Fibroblast of skin of back (primary cell): ENCODE data around the gene EMC6. TPM values are rescaled to one million over a fixed set of nuclear protein-coding genes. Genes with fewer than 3 reads are reported as not detected.
A peak's percentile ranks its signal among the peaks of the same experiment; 100 is the strongest.

Source experiments
- DNase-seq: peaks from one replicate; pipeline ENCODE4 v3.0.0-alpha.2; 2013
- polyA plus RNA-seq, 2 experiments: library from polyadenylated mRNA; unstranded; fragments of 120-200 nt; gene quantifications; one replicate each; pipeline ENCODE4 v1.2.1, GENCODE V29; 2013; ENCODE audit not compliant: insufficient read length in 2 of 2

Gene EMC6
- 48.2 TPM for polyA plus RNA-seq (2013, experiment 1 of 2; ENCODE audit: insufficient read length)
- polyA plus RNA-seq (2013, experiment 2 of 2; ENCODE audit: insufficient read length): 37.7 TPM

DNA sequence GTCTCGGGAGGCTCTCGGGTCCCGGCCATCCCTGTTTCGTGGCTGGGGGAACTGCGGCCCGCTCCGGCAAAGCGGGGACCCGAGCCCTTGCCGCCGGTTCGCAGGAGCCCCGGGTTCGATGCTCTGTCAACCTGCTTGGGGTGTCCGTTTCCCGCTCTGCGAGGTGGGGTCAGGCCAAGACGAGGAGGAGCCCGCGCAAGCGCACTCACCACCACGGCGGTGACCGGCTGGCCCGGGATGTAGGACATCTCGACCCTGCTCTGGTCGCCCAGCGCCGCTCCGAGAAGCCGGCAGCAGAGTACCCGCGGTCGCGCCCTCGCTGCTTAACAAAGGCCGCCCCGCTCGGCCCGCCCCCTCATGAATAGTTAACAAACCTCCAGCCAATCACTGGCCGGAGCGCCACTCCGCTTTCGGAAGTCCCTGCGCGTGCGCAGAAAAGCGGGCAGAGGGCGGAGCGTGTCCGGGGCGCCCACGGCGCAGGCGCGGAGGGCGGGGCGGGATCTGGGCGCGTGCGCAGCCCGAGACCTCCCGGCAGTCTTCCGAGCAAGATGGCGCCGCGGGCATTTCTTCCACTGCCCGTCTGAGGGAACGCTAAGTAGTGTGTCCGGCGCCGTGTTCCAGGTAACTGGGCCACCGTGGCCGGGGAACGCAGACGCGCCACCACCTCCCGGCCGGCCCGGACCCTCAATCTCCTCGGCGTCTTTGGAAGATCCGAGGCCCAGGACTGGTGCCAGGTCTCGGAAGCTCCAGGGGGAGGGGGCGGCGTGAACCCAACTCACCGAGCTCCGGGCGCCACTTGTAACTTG lies at the start of gene EMC6, which contains the start of gene TAX1BP3:
Gene EMC6, plus strand, starts transcription at position 534 of the 806 bp plus-strand sequence. CDS start 335 bp downstream, outside the sequence.
Gene TAX1BP3, minus strand, starts transcription at position 300 of the 806 bp plus-strand sequence. Its CDS starts 52 bp downstream, at position 248.
- DNase-seq: peak; percentile 96

DNA sequence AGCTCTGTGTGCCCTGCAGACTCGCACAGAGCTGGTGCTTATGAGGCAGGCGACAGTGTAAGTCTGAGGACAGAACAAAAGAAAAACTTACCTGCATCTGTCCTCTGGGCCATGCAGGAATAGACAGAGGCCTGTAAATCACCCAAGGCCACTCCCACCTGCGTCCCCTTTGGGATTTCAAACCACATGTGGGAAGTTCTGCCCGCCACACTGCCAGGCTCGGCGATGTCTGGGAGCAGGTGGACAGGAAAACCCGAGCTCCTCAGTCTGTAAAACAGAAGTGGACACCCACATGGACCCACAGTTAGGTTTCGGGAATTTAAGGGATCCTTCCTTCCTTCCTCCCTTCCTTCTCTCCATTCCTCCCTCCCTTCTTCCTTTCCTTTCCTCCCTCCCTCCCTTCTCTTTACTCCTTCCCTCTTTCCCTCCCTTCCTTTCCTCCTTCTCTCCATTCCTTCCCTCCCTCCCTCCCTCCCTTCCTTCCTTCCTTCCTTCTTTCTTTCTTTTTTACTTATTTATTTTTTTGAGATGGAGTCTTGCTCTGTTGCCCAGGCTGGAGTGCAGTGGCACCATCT lies 47.4 kb upstream of the EMC6 start:
- DNase-seq: no peak

DNA sequence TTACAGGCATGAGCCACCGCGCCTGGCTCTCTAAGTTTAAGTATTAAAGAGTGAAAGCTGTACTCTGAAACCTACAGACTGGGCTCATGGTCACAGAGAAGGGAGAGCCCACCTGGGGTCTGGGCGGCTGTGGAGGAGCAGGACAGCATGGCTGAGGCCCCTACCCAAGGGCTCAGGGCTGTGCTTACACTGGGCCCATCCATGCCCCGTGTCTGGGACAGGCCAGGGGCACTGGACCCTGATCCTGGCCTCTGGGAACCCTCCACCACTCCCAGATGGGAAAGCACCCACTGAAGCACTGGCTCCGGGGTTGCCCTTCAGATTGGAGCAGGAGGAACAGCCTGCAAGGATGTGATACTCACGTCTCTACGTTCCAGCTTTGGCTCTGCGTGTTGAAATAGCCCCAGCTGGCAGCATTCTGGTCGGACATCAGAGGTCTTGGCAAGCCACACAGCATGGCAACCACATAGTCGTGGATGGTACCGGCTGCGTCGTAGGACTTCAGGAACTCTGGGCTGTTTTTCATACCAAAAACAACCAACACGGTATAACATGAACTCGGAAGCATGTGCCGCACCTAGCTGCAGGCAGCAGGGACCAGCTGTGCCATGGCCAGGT lies 45.5 kb upstream of the EMC6 start:
- no peak for DNase-seq

DNA sequence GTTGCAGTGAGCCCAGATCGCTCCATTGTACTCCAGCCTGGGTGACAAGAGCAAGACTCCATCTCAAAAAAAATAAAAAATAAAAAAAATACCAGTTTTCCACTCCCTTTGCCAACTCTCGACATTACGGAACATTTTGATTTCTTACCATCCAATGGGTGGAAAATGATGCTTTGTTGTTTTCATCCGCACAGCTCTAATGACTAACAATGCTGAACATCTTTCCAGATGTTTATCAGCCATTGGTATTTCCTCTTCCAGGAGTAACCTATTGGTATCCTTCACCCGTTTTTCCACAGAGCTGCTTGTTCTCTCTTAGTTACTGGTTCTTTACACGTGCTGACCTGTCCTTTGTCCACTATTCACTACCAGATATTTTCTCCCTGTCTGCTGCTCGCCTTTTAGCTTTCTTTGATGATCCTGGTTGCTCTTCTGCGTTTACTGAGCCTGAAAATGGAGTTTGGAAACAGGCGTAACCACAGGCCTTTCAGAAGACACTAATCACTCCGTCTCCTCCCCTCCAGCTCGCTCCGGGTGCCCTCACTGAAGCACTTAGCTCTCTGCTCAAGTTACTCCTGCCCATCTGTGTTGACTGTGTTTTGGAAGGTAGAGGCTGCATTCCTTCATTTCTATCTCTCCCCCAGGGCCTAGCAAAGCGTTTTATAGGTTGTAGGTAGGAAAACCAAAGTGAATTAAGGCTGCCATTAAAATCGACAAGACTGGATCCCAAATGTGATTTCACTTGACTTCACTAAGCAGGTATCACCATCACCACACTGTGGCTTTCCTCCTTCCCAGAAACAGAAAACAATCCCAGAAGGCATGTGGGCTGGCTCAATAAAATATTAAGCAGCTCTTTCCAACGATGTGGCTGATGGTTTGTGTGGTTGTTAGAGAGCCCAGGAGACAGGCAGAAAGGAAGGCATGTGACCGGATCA lies 41.5 kb upstream of the EMC6 start:
- DNase-seq: no peak

DNA sequence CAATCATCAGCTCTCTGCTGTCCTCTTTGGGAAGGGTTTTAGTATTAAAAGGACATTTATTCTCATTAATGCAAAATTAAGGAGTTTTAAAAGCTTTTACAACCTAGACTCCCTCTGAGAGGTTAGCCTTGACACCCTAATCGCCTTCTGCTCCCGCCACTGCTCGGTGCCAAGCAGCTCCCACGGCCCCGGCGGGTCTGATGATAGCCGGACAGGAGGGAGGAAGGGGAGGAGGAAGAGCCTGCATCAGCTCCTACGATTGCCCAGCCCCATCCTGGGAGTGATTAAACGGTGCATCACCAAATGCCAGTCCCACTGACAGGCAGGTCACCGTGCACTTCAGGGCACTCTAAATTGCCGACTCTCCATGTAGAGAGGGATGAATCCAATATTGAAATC lies 40.8 kb upstream of the EMC6 start:
- DNase-seq: no peak

DNA sequence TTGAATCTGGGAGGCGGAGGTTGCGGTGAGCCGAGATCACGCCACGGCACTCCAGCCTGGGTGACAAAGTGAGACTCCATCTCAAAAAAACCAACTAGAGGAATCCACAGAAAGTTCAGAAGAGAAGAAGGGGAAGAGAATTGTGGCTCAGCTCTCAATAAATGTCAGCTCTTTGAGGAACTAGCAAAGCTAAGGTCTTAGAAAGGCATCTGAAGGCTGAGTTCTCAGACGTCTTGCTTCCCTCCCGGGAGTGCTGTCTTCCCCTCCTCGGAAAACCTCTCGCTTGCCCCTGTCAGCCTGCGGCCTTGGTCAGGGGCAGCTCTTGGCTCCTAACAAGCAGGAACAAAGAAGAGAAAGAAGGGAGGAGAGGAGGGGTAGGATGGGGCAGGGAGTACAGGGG lies 37.8 kb upstream of the EMC6 start:
- no peak for DNase-seq

DNA sequence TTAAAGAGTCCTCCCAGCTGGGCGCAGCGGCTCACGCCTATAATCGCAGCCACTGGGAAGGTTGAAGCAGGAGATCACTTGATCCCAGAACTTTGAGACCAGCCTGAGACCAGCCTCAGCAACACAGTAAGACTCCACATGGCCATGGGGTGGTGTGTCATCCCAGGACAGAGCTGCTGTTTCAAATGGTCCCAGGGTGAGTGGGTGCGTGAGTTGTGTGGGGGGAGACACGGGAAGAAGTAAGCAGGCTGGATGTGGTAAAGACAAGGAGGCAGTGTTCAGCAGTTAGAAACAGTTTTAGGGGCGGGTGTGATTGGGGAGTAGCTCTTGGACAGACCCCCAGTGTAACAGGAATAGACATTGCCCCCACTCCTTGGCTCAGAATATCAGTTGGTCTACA lies 36.3 kb upstream of the EMC6 start:
- DNase-seq: no peak

DNA sequence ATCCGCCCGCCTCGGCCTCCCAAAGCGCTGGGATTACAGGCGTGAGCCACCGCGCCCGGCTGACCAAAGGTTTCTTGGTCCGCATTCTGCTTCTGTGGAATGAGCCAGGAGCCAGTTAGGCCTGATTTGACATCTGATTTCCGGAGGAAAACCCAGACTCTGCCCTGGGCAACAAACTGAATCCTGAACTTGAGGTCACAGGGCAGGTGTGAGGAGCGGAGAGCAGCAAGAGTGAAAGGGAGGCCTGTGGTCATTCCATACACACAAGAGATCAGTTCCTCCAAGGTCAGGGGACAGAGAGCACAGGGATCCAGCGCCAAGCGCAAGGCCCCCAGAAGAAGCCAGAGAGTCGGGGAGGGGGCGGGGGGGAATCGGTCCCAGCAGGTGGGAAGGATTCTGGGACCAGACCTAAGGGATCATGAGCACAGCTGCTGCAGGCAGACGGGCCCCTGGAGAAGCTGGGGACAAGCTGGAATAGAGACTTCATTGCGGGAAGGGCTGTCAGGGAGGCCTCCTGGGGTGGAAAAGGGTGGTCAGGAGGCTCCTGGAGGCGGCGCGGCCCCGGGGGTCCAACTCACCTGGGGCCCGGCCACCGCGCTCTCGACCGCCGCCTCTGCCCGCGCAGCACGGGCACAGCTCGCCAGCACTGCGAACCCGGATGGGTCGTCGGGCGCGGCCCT lies 33.0 kb upstream of the EMC6 start:
- DNase-seq: no peak

DNA sequence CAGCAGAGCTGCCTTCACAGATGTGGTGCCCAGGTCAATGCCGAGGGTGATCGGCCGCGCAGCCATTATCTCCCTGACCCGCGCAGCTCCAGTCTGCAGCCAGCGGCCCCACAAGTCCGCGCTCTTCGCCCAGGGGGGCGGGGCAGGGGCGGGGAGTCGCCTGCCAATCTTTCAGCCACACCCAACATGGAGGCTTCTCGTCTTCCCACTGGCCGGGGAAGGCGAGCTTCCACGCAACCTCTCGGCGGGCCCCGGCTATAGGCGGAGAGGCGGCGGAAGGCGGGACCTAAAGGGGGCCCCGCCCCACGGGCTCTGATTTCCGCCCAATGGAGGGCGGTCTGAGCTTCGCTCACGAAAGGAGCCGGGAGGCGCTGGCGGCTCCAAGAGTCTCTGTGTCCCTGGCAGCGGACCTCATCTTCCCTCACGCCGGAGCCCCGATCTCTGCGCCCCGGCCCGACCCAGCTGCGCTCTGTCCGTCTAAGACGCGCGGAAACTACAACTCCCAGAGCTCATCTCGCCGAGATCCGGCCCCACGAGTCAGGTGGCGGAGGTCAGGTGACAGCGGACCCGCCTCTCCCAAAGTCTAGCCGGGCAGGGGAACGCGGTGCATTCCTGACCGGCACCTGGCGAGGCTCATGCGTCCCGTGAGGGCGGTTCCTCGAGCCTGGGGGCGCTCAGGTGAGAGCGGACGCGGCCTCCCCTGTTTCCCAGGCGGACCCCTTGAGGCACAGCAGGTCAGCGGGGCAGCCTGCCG lies 32.3 kb upstream of the EMC6 start, which contains the start of the genes CTNS and SHPK:
Gene CTNS, plus strand, starts transcription at position 607 of the 754 bp plus-strand sequence. CDS start 3,447 bp downstream, outside the sequence.
Gene SHPK, minus strand, starts transcription at position 97 of the 754 bp plus-strand sequence. Its CDS starts 31 bp downstream, at position 66.
- peak; percentile 97 for DNase-seq

DNA sequence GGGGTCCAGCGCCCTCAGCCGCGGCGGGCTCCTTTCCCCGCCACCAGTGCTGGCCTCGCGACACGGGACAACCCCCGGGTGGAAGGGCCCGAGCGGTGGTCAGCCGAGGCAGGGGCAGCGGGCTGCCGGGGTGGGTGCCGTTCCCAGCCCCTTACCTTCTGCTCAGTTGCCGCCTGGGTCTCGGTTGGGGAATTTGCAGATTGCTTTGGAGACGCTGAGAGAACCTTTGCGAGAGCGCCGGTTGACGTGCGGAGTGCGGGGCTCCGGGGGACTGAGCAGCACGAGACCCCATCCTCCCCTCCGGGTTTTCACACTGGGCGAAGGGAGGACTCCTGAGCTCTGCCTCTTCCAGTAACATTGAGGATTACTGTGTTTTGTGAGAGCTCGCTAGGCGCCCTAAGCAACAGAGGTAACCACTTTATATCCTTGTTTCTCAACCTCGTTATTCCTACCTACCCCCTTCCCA lies 31.7 kb upstream of the EMC6 start:
- DNase-seq: no peak

DNA sequence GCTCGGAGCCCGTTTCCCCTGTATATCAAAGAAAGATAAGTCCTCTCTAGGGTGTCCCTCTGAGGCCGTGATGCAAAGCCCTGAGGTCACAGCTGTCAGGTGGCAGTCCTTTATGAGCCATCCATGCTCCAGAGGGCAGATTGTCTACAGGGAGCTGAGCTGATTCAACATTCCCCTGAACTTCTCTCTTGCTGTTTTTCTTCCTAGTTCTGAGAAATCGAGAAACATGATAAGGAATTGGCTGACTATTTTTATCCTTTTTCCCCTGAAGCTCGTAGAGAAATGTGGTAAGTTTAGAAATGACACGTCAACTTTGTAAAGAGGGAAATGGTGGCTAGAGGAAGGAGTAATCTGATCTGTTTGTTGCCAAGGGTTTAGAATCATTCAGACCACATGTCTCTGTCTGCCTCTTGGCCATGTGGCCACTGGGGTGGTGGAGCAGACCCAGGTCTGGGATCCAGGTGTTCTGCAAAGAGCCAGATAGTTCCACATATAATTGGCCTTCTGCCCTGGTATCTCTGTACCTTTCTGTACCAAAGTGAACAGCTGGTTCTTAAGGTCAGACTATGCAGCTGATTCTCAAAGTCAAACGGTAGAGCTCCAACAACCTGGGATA lies 28.5 kb upstream of the EMC6 start:
- peak; percentile 40 for DNase-seq

DNA sequence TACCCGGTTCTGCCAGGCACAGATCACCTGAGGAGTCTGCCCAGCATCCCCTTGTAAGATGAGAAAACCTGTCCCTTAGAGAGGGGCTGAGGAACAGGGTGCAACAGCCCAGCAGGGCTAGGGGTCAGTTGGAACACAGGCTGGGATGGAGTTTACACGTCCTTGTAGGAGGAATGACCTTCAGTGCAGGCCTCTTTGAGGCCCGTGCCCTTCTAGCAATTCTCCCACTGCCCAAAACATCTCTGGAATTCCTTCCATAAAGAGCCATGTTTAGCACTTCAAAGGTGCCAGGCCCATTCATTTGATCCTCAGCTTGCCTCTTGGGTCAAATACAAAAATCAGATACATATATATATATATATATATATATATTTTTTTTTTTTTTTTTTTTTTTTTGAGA lies 27.6 kb upstream of the EMC6 start:
- no peak for DNase-seq

DNA sequence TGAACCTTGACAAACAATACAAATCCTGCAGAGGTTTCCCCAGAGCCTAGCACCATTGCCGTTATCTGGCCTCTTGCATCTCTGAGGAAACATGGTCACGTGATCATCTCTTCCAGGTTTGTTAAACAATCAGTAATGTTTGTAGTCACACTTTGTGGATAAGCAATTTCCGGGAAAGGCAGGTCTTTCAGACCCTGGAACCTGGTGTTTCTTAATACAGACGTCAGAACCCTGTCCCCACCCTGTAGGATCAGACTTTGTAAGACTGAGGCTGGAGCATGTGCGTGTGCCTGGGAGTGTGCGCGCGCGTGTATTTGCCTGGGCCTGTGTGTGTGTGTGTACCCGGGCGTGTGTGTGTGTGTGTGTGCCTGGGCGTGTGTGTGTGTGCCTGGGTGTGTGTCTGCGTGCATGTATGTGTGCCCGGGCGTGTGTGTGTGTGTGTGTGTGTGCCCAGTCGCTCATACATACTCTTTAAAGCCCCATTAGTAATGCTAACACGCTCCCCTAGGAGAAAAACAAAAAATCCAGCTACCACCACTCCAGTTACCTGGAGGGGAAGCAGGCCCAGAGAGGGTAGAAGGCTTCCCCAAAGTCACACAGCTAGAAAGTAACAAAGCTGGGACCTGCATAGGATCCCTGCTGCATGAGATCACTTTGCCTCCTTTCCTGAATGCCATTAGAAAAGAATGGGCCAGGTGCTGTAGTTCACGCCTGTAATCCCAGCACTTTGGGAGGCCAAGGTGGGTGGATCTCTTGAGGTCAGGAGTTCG lies 26.7 kb upstream of the EMC6 start:
- no peak for DNase-seq

DNA sequence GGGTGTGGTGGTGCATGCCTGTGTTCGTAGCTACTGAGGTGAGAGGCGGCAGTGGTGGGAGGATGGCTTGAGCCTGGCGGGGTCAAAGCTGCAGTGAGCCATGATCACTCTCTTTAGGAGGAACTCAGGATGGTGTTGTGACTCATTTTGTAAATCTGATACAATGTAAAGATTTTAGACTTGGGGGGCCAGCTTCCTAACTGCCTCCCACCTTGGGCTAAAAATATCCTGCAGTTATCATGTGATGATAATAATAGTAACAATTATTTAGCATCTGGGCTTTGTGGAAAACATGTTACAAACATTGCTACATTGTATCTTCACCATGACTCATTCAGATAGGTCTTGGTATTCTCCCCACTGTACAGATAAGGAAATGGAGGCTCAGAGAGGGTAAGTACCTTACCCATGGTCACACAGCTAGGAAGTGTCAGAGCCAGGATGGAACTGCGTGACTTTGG lies 24.7 kb upstream of the EMC6 start:
- no peak for DNase-seq

DNA sequence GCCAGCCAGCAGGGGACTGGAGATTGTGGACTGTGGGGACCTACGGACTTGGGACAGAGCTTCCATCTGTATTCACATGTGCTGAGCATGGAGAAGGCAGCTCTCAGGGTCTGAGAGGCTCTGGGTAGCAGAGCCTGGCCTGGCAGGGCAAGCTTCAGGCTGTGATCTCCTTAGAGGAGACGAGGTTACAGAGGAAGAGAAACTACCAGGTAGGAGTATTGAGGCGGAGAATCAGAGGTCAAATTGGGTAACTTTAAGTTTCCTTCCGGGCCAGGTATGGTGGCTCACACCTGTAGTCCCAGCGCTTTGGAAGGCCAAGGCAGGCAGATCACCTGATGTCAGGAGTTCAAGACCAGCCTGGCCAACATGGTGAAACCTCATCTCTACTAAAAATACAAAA lies 23.3 kb upstream of the EMC6 start:
- no peak for DNase-seq

DNA sequence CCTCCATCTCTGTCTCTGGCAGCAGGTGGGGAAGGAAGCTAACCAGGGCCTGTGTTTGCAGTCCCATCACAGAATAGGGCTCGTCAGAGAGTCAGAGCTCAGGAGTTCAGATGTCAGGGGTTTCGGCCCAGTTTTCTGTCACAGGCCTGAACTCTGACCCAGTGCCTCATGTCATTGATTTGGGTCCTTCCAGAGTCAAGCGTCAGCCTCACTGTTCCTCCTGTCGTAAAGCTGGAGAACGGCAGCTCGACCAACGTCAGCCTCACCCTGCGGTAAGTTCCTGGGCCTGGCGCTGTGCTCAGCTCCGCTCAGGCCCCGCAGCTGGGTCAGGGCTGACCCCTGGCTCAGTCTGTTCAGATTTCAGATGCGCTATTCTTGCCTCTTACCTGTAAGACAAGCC lies 21.4 kb upstream of the EMC6 start:
- DNase-seq: no peak

DNA sequence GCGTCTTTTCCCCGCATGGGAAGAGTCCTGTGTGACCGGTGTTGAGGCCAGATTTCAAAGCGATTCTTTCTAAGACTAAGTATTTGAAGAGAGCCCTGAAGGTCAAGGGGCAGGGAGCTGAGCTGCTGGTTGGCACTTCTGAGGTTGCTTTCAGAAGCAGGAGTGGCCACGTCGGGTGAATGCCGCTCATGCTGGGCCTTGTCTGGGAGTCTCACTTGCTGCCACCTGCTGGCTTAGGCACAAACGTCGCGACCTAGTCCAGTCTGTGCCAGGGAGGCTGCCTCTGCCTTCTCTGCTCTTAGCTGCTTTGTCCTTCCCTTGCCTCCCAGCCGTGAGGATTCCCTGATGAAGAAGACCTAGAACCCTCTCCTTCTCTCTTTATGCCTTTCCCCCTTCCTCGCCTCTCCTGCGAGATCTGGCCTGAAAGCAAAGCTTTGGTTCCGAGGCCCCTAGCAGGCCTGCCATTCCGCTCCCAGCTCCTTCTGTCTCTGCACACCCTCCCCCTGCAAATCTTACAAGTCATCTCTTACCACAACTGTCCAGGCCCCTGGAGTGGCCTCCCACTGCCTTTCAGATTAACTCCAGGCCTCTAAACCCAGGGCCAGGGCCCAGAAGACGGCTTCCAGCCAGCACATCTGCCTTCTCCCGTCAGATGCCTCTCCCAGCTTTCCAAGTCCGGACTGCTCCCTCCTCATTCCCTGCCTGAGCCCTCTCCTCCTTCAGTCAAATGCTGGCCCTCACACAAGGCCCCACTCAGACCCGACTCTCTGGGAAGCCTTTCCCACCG lies 20.6 kb upstream of the EMC6 start:
- DNase-seq: peak; percentile 56

DNA sequence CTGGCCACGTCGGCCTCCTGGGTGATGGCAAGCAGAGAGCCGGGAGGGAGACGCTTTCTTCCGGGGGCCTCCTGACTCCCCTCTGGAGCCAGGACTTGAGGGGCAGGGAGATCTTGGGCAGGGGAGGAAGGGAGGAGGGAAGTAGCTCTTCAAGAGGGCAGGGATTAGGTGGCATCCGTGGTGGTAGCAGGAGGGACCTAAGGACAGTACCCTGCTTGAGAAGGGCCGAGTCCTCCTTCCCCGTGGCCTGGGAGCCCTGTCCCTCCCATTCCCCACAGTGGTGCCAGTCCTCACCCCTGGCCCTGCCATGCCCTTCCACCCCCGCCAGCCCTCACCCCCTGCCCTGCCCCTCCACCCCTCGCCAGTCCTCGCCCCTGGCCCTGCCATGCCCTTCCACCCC lies 12.8 kb upstream of the EMC6 start:
- no peak for DNase-seq
